ENCODE data around the gene PEX26.
"Not testable (repeated sequence)": the region's sequence is repeated elsewhere in the genome, so short reads cannot be mapped to it uniquely, and the experiment has no call there.

The PEX26 gene

GRCh38 chr22:18077639-18078328 lies at the start of gene PEX26:
PEX26 (plus strand) TSS chr22:18077990; CDS start chr22:18078377, 387 bp downstream.
- peak; percentile 85 for DNase-seq (ENCODE audit: low read depth, low spot score)

GRCh38 chr22:18028817-18029527 lies 48.8 kb upstream of the PEX26 start:
- no peak for DNase-seq (ENCODE audit: low read depth, low spot score)

- no peak for DNase-seq (ENCODE audit: low read depth, low spot score)
Measured at GRCh38 chr22:18029686-18030267, 48.0 kb upstream of the PEX26 start.

GRCh38 chr22:18031695-18032454 lies 45.9 kb upstream of the PEX26 start:
- peak; percentile 83 for DNase-seq (ENCODE audit: low read depth, low spot score)

- no peak for DNase-seq (ENCODE audit: low read depth, low spot score)
Measured at GRCh38 chr22:18032455-18033101, 45.2 kb upstream of the PEX26 start.

- DNase-seq (ENCODE audit: low read depth, low spot score) = no peak
Measured at GRCh38 chr22:18033204-18033998, 44.4 kb upstream of the PEX26 start.

GRCh38 chr22:18034076-18034475 lies 43.7 kb upstream of the PEX26 start:
- DNase-seq (ENCODE audit: low read depth, low spot score) = no peak

- DNase-seq (ENCODE audit: low read depth, low spot score) = no peak
Measured at GRCh38 chr22:18035751-18036150, 42.0 kb upstream of the PEX26 start.

- DNase-seq (ENCODE audit: low read depth, low spot score) = not testable (repeated sequence)
Measured at GRCh38 chr22:18040898-18041297, 36.9 kb upstream of the PEX26 start.

- DNase-seq (ENCODE audit: low read depth, low spot score) = no peak
Measured at GRCh38 chr22:18042685-18043084, 35.1 kb upstream of the PEX26 start.

- peak; percentile 72 for DNase-seq (ENCODE audit: low read depth, low spot score)
Measured at GRCh38 chr22:18044548-18045271, 33.1 kb upstream of the PEX26 start.

- DNase-seq (ENCODE audit: low read depth, low spot score) = no peak
Measured at GRCh38 chr22:18045794-18046193, 32.0 kb upstream of the PEX26 start.

- no peak for DNase-seq (ENCODE audit: low read depth, low spot score)
Measured at GRCh38 chr22:18048041-18048440, 29.7 kb upstream of the PEX26 start.

- no peak for DNase-seq (ENCODE audit: low read depth, low spot score)
Measured at GRCh38 chr22:18048441-18048898, 29.3 kb upstream of the PEX26 start.

GRCh38 chr22:18050065-18050464 lies 27.7 kb upstream of the PEX26 start:
- no peak for DNase-seq (ENCODE audit: low read depth, low spot score)

- not testable (repeated sequence) for DNase-seq (ENCODE audit: low read depth, low spot score)
Measured at GRCh38 chr22:18051113-18051512, 26.7 kb upstream of the PEX26 start.

- not testable (repeated sequence) for DNase-seq (ENCODE audit: low read depth, low spot score)
Measured at GRCh38 chr22:18053216-18053946, 24.4 kb upstream of the PEX26 start.

GRCh38 chr22:18055619-18056160 lies 22.1 kb upstream of the PEX26 start:
- no peak for DNase-seq (ENCODE audit: low read depth, low spot score)

GRCh38 chr22:18056161-18056666 lies 21.6 kb upstream of the PEX26 start:
- DNase-seq (ENCODE audit: low read depth, low spot score) = no peak
